Lung (tissue), 12 donors: Measurements from ENCODE around the gene UBL3. TPM values are rescaled to one million over a fixed set of nuclear protein-coding genes. Genes with fewer than 3 reads are reported as not detected.
A peak's percentile ranks its signal among the peaks of the same experiment; 100 is the strongest.

Experiments
- ATAC-seq: fragments of 200-7000 bp; cut with Tn5 transposase; one replicate; pipeline ENCODE4 v1.9.1; 2020; ENCODE audit warnings: moderate number of reproducible peaks; ENCODE audit not compliant: insufficient read depth, low FRiP score
- DNase-seq, 3 donors: peaks; one replicate each; pipeline ENCODE4 v3.0.0-alpha.2; 2013 to 2017
- H3K27ac ChIP-seq, 2 donors: one replicate each; pipeline ENCODE4 v1.5.1; 2013; ENCODE audit warnings: mild to moderate bottlenecking in 2 of 2, moderate library complexity in 2 of 2, control low read depth in 1 of 2, inconsistent platforms in 1 of 2, low read depth in 1 of 2, low read length in 1 of 2
- H3K27me3 ChIP-seq, 3 donors: one replicate each; pipeline ENCODE4 v1.5.1; 2013; ENCODE audit warnings: low read length in 2 of 3; ENCODE audit not compliant: control insufficient read depth in 3 of 3, insufficient read depth in 3 of 3
- H3K36me3 ChIP-seq, 4 donors: one replicate each; pipeline ENCODE4 v1.5.1; 2013; ENCODE audit warnings: low read length in 4 of 4, mild to moderate bottlenecking in 1 of 4, moderate library complexity in 1 of 4; ENCODE audit not compliant: control insufficient read depth in 4 of 4, insufficient read depth in 4 of 4
- H3K4me1 ChIP-seq, 5 donors: one replicate each; pipeline ENCODE4 v1.5.1; 2013; ENCODE audit warnings: low read length in 5 of 5, mild to moderate bottlenecking in 2 of 5, moderate library complexity in 1 of 5; ENCODE audit not compliant: control insufficient read depth in 5 of 5, insufficient read depth in 5 of 5
- H3K4me3 ChIP-seq: one replicate; pipeline ENCODE4 v1.5.1; 2013; ENCODE audit warnings: mild to moderate bottlenecking, control low read depth, moderate library complexity
- H3K9ac ChIP-seq, 2 donors: one replicate each; pipeline ENCODE4 v1.5.1; 2013; ENCODE audit warnings: low read length in 2 of 2, control low read depth in 1 of 2; ENCODE audit not compliant: insufficient read depth in 1 of 2
- H3K9me3 ChIP-seq, 4 donors: one replicate each; pipeline ENCODE4 v1.5.1; 2013; ENCODE audit warnings: low read length in 3 of 4, mild to moderate bottlenecking in 1 of 4, moderate library complexity in 1 of 4; ENCODE audit not compliant: control insufficient read depth in 4 of 4, insufficient read depth in 3 of 4
- WGBS, 2 donors: extraction: QIAGEN DNeasy Blood & Tissue Kit; methylation state at CpG; one replicate each; pipeline ENCODE4 v1.1.7; 2013; 5-methylcytosine and 5-hydroxymethylcytosine counted together
- polyA plus RNA-seq, 2 donors: library from polyadenylated mRNA; stranded (reverse); fragments of 200-250 nt; gene quantifications; one replicate each; pipeline ENCODE4 v1.2.1, GENCODE V29; 2013
- total RNA-seq, 2 donors: library from RNA; depleted of rRNA in 1 of 2; stranded (reverse); fragments of >200 nt in 1 of 2; gene quantifications; one replicate each; pipeline ENCODE4 v1.2.1, GENCODE V29; 2014 to 2021
- TF ChIP-seq, protein P1 (sequence below): IDR thresholded peaks from 2 replicates; pipeline ENCODE4 v1.5.1; 2012; ENCODE audit warnings: mild to moderate bottlenecking; ENCODE audit errors: control extremely low read depth, extremely low read depth
- donor health status: control.
- donor health status: control.
- donor health status: Bipolar disorder and iron deficiency.
- donor health status: healthy.
- donor health status: DM: yes; HTN: yes; CAD: no.

UBL3 gene
- total and polyA plus RNA-seq, 4 donors = 19.6 to 58.2 (median 33.7) TPM

GRCh38 chr13:29849731-29850212 is 645 bp downstream of the UBL3 start:
- H3K9ac ChIP-seq = peak overlapping the region; percentile 69 to 92
- no peaks in the 10 kb centered on the region for H3K9me3 ChIP-seq
- ATAC-seq (peak; percentile 50), DNase-seq (peak; percentile 71 to 76 (median 72))
- H3K27me3 ChIP-seq = no peaks in the 10 kb centered on the region
- WGBS, 2 donors = 0 to 1% methylated on average over 50 of the region's 50 CpGs
- H3K4me3 ChIP-seq = peak overlapping the region; percentile 92
- TF ChIP-seq, protein P1, sequence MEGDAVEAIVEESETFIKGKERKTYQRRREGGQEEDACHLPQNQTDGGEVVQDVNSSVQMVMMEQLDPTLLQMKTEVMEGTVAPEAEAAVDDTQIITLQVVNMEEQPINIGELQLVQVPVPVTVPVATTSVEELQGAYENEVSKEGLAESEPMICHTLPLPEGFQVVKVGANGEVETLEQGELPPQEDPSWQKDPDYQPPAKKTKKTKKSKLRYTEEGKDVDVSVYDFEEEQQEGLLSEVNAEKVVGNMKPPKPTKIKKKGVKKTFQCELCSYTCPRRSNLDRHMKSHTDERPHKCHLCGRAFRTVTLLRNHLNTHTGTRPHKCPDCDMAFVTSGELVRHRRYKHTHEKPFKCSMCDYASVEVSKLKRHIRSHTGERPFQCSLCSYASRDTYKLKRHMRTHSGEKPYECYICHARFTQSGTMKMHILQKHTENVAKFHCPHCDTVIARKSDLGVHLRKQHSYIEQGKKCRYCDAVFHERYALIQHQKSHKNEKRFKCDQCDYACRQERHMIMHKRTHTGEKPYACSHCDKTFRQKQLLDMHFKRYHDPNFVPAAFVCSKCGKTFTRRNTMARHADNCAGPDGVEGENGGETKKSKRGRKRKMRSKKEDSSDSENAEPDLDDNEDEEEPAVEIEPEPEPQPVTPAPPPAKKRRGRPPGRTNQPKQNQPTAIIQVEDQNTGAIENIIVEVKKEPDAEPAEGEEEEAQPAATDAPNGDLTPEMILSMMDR = no peak
- H3K36me3 ChIP-seq = no peaks in the 10 kb centered on the region
- peaks cover 0 to 24% (median 5%) of the 10 kb centered on the region in 5 donors for H3K4me1 ChIP-seq
- peak overlapping the region; percentile 98 to 100 for H3K27ac ChIP-seq

GRCh38 chr13:29849071-29849631 is 1.3 kb downstream of the UBL3 start:
- H3K27ac ChIP-seq = peak overlapping the region; percentile 98 to 100
- H3K4me1 ChIP-seq = peaks cover 0 to 24% (median 5%) of the 10 kb centered on the region in 5 donors
- TF ChIP-seq, protein P1 = no peak
- no peaks in the 10 kb centered on the region for H3K36me3 ChIP-seq
- peak overlapping the region; percentile 92 for H3K4me3 ChIP-seq
- no peaks in the 10 kb centered on the region for H3K9me3 ChIP-seq
- no peaks in the 10 kb centered on the region for H3K27me3 ChIP-seq
- ATAC-seq = no peak
- peak overlapping the region; percentile 69 to 92 for H3K9ac ChIP-seq
- 0% methylated on average over 24 of the region's 24 CpGs for WGBS, 2 donors
- peak; percentile 29 to 77 (median 66) for DNase-seq

DNA sequence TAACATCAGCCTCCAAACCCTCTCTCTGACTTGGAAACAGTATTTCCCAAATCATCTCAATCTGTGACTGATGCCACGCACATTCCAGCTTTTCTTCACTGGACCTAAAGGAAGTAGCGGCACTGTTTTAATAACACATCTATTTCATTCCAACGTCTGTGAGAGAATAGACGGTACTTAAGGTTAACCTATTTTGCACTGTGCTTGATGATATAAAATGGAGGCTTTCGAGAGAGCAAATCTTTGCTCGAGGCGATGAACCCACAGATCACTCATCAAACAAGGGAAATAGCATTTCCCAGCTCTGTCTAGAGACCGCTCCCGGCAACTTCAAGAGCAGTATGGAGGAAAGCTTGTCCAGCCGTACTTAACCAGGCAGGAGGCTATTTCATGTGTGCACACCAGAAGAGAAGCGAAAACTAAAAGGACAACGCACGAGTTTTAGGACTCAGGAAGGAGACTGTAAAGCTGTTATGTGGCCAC is 2.9 kb downstream of the UBL3 start:
- peak overlapping the region in 1 of 2 donors; percentile 86 for H3K9ac ChIP-seq
- H3K27ac ChIP-seq = peak overlapping the region; percentile 56 to 86
- no peaks in the 10 kb centered on the region for H3K9me3 ChIP-seq
- DNase-seq (peak; percentile 43 to 75 (median 66)), ATAC-seq (no peak)
- peak overlapping the region; percentile 18 for H3K4me3 ChIP-seq
- TF ChIP-seq, protein P1 = no peak
- 4 to 5% methylated on average over 13 of the region's 13 CpGs for WGBS, 2 donors
- H3K4me1 ChIP-seq = peaks cover 0 to 24% (median 9%) of the 10 kb centered on the region in 5 donors
- no peaks in the 10 kb centered on the region for H3K36me3 ChIP-seq
- H3K27me3 ChIP-seq = no peaks in the 10 kb centered on the region
